GM18909 (cell line): ENCODE data around the gene RCCD1.
"Not testable (repeated sequence)": the region's sequence is repeated elsewhere in the genome, so short reads cannot be mapped to it uniquely, and the experiment has no call there.

Source experiments
- ATAC-seq: cut with Tn5 transposase; IDR thresholded peaks from one replicate; pipeline ENCODE4 v1.9.1; 2021; ENCODE audit warnings: mild to moderate bottlenecking; ENCODE audit not compliant: unreplicated experiment, poor library complexity

The RCCD1 gene

GRCh38 chr15:90954712-90955623 is at the start of gene RCCD1:
RCCD1 (plus strand) TSS chr15:90954884; CDS start chr15:90956735, 1,851 bp downstream.
- ATAC-seq: peak; percentile 91

- ATAC-seq: no peak
Measured at GRCh38 chr15:90905306-90906180, 49.1 kb upstream of the RCCD1 start.

- ATAC-seq: no peak
Measured at GRCh38 chr15:90906181-90906849, 48.4 kb upstream of the RCCD1 start.

GRCh38 chr15:90907051-90907660 is 47.5 kb upstream of the RCCD1 start:
- no peak for ATAC-seq

GRCh38 chr15:90907838-90908507 is 46.7 kb upstream of the RCCD1 start:
- no peak for ATAC-seq

- ATAC-seq: not testable (repeated sequence)
Measured at GRCh38 chr15:90909449-90909848, 45.2 kb upstream of the RCCD1 start.

- ATAC-seq: no peak
Measured at GRCh38 chr15:90909976-90910375, 44.7 kb upstream of the RCCD1 start.

GRCh38 chr15:90910441-90911301 is 44.0 kb upstream of the RCCD1 start:
- no peak for ATAC-seq

GRCh38 chr15:90911302-90911623 is 43.4 kb upstream of the RCCD1 start:
- ATAC-seq: no peak

GRCh38 chr15:90911906-90912769 is 42.5 kb upstream of the RCCD1 start:
- no peak for ATAC-seq

- ATAC-seq: no peak
Measured at GRCh38 chr15:90912770-90913075, 42.0 kb upstream of the RCCD1 start.

GRCh38 chr15:90913398-90913944 is 41.2 kb upstream of the RCCD1 start:
- ATAC-seq: no peak

GRCh38 chr15:90914305-90915080 is 40.2 kb upstream of the RCCD1 start:
- no peak for ATAC-seq

GRCh38 chr15:90915216-90915807 is 39.4 kb upstream of the RCCD1 start:
- ATAC-seq: no peak

GRCh38 chr15:90915808-90916440 is 38.8 kb upstream of the RCCD1 start:
- ATAC-seq: no peak

GRCh38 chr15:90916461-90916860 is 38.2 kb upstream of the RCCD1 start:
- ATAC-seq: no peak
